Body of pancreas (tissue), 4 donors: Measurements from ENCODE around the gene FOXL3.

ENCODE experiments used
- CTCF ChIP-seq, 7 experiments: fragments of 450-650 bp in 4 of 7; fragments of 200-600 bp in 3 of 7; sonication (generic) in 3 of 7; IDR thresholded peaks; one replicate each; pipeline ENCODE4 v1.5.1; 2016 to 2019; ENCODE audit warnings: antibody characterized with exemption in 7 of 7
- POLR2A ChIP-seq, 3 donors: fragments of 450-650 bp; IDR thresholded peaks; one replicate each; pipeline ENCODE4 v1.6.1; 2016; ENCODE audit warnings: antibody characterized with exemption in 3 of 3, mild to moderate bottlenecking in 2 of 3

- TF ChIP-seq CTCF (IDR thresholded peaks at IDR 0.05) (no peak), POLR2A (IDR thresholded peaks at IDR 0.05) (no peak)
Measured at GRCh38 chr7:277228-277627, 12.7 kb upstream of the FOXL3 start.
